ENCODE results near the gene WDR83.

The WDR83 gene

DNA sequence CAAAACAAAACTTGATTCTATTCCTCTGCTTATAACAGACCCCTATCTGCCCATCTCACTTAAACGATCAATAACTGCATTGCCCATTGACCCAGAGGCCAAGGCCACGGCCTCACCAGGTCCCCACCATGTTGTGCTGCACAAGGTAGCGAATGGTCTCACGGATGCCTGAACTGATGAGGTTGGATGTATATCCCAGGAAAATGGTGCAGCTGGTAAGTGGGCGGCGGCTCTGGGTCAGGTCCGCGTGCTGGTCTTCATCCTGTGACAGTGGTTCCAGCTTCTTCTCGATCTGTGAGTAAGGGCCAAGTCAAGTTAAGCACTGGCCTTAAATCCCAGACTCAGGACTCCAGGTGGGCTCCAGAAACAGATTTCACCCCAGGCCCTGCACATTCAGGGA lies 13.4 kb downstream of the WDR83 start:
- ChIA-PET POLR2A (interaction anchor here (1.1 kb wide), 1 partner anchor 112 kb away, joined by 3 read pairs; no protein-coding TSS in a partner anchor), CTCF (interaction anchor here (0.8 to 2.9 kb wide), 3 partner anchors 8 to 621 kb away, joined by 3 to 14 read pairs (median 3); no protein-coding TSS in a partner anchor)
- DNase-seq (ENCODE audit: extremely low spot score) = no peak
- TF ChIP-seq, protein P1, sequence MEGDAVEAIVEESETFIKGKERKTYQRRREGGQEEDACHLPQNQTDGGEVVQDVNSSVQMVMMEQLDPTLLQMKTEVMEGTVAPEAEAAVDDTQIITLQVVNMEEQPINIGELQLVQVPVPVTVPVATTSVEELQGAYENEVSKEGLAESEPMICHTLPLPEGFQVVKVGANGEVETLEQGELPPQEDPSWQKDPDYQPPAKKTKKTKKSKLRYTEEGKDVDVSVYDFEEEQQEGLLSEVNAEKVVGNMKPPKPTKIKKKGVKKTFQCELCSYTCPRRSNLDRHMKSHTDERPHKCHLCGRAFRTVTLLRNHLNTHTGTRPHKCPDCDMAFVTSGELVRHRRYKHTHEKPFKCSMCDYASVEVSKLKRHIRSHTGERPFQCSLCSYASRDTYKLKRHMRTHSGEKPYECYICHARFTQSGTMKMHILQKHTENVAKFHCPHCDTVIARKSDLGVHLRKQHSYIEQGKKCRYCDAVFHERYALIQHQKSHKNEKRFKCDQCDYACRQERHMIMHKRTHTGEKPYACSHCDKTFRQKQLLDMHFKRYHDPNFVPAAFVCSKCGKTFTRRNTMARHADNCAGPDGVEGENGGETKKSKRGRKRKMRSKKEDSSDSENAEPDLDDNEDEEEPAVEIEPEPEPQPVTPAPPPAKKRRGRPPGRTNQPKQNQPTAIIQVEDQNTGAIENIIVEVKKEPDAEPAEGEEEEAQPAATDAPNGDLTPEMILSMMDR (IDR thresholded peaks at IDR 0.05; ENCODE audit: control extremely low read depth, extremely low read depth, low read depth, missing control alignments) = no peak

GRCh38 chr19:12681074-12681987 lies 14.7 kb downstream of the WDR83 start, which contains the start of gene DHPS:
TSS of gene DHPS (minus strand) at chr19:12681880. CDS start at chr19:12681766, 114 bp downstream.
- POLR2A ChIA-PET = interaction anchor here (0.6 to 1.4 kb wide), 9 partner anchors 9 to 1403 kb away, joined by 3 to 17 read pairs (median 4); partner anchors contain the start of genes MAN2B1, TNPO2 and WDR83

DNA sequence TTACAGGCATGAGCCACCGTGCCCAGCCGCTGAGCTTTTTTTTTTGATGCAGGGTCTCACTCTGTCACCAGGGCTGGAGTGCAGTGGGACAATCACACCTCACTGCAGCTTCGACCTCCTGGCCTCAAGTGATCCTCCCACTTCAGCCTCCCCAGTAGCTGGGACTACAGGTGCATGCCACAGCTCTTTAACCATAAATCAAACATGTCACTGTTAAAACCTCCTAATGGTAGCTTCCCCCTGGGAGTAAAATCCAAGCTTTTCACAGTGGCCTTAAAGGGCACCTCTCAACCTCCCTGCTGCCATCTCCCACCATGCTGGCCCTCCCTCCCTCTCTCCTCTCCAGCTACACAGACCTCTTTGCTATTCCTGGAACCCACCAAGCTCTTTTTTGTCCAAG lies 19.2 kb downstream of the WDR83 start:
- CTCF ChIA-PET = interaction anchor here (0.8 to 1.6 kb wide), 6 partner anchors 9 to 110 kb away, joined by 3 to 6 read pairs (median 4); partner anchors contain the start of gene FBXW9
- no peak for DNase-seq (ENCODE audit: extremely low spot score)
- POLR2A ChIA-PET = interaction anchor here (1.1 to 1.2 kb wide), 2 partner anchors 10 to 35 kb away, joined by 11 to 17 read pairs; partner anchors contain the start of gene FBXW9

More at GRCh38 chr19:12681074-12681987, 14.7 kb downstream of the WDR83 start, which contains the start of gene DHPS:
- CTCF ChIA-PET = interaction anchor here (1.1 to 2.9 kb wide), 8 partner anchors 9 to 590 kb away, joined by 3 to 14 read pairs (median 4); no protein-coding TSS in a partner anchor
- DNase-seq (ENCODE audit: extremely low spot score) = peak; percentile 93
- TF ChIP-seq, protein P1 (IDR thresholded peaks at IDR 0.05; ENCODE audit: control extremely low read depth, extremely low read depth, low read depth, missing control alignments) = no peak

GRCh38 chr19:12687496-12688196 lies 21.0 kb downstream of the WDR83 start, which contains the start of gene GNG14:
TSS of gene GNG14 (plus strand) at chr19:12687998. CDS start at chr19:12688049, 51 bp downstream.
- TF ChIP-seq, protein P1 (IDR thresholded peaks at IDR 0.05; ENCODE audit: control extremely low read depth, extremely low read depth, low read depth, missing control alignments) = no peak
- ChIA-PET POLR2A (no interaction called here), CTCF (interaction anchor here (1.7 kb wide), 1 partner anchor 10 kb away, joined by 6 read pairs; no protein-coding TSS in a partner anchor)
- DNase-seq (ENCODE audit: extremely low spot score) = no peak

More for the DNA sequence above, 19.2 kb downstream of the WDR83 start:
- TF ChIP-seq, protein P1 (IDR thresholded peaks at IDR 0.05; ENCODE audit: control extremely low read depth, extremely low read depth, low read depth, missing control alignments) = no peak

- ChIA-PET CTCF (interaction anchor here (0.9 kb wide), 1 partner anchor 12 kb away, joined by 6 read pairs; no protein-coding TSS in a partner anchor), POLR2A (no interaction called here)
- TF ChIP-seq, protein P1 (IDR thresholded peaks at IDR 0.05; ENCODE audit: control extremely low read depth, extremely low read depth, low read depth, missing control alignments) = no peak
- no peak for DNase-seq (ENCODE audit: extremely low spot score)
These were observed 22.4 kb downstream of the WDR83 start for GRCh38 chr19:12689012-12689411.

Data from GM10248 (cell line).